ENCODE data around the gene GNAT1. TPM values are rescaled to one million over a fixed set of nuclear protein-coding genes. Genes with fewer than 3 reads are reported as not detected.

Gene GNAT1
- total RNA-seq, 6 donors from 2014 or later: 0.10 to 0.40 TPM; not detected in 4

- Histone ChIP-seq H3K4me3 (no peak overlapping the region), H3K9me3 (no peaks in the 10 kb centered on the region), H3K27ac (peak overlapping the region; percentile 74 to 95 (median 84)), H3K4me1 (peaks cover 73 to 99% (median 89%) of the 10 kb centered on the region in 4 donors), H3K36me3 (no peaks in the 10 kb centered on the region), H3K27me3 (no peaks in the 10 kb centered on the region)
- no peak for TF ChIP-seq CTCF (IDR thresholded peaks at IDR 0.05)
- TF ChIP-seq POLR2AphosphoS5 (IDR thresholded peaks at IDR 0.05): peak in 1 of 2 donors; percentile 54
- TF ChIP-seq POLR2A (IDR thresholded peaks at IDR 0.05): no peak
- TF ChIP-seq EP300 (IDR thresholded peaks at IDR 0.05): peak in 1 of 4 donors; percentile 41
- ATAC-seq (ENCODE audit: low FRiP score in 2 of 2) (no peak), DNase-seq (no peak)
- WGBS, 2 donors: 44 to 56% methylated on average over 4 to 5 of the region's 5 CpGs
Observed at GRCh38 chr3:50162034-50162883, 29.2 kb upstream of the GNAT1 start.

- Histone ChIP-seq H3K9me3 (no peaks in the 10 kb centered on the region), H3K4me1 (peaks cover 81 to 100% (median 94%) of the 10 kb centered on the region in 4 donors), H3K27me3 (no peaks in the 10 kb centered on the region), H3K36me3 (no peaks in the 10 kb centered on the region), H3K27ac (peak overlapping the region; percentile 74 to 95 (median 84)), H3K4me3 (no peak overlapping the region)
- TF ChIP-seq EP300 (IDR thresholded peaks at IDR 0.05): no peak
- TF ChIP-seq POLR2AphosphoS5 (IDR thresholded peaks at IDR 0.05): peak in 1 of 2 donors; percentile 36
- no peak for TF ChIP-seq CTCF (IDR thresholded peaks at IDR 0.05)
- peak in 1 of 2 donors; percentile 59 for DNase-seq
- 36 to 54% methylated on average over 5 to 8 of the region's 8 CpGs for WGBS, 2 donors
- ATAC-seq (ENCODE audit: low FRiP score in 2 of 2): no peak
Observed at GRCh38 chr3:50163572-50164455, 27.6 kb upstream of the GNAT1 start.

- peak overlapping the region; percentile 74 to 95 (median 84) for H3K27ac ChIP-seq
- H3K36me3 ChIP-seq: no peaks in the 10 kb centered on the region
- ATAC-seq (ENCODE audit: low FRiP score in 2 of 2) (no peak), DNase-seq (no peak)
- H3K4me3 ChIP-seq: no peak overlapping the region
- no peaks in the 10 kb centered on the region for H3K9me3 ChIP-seq
- H3K4me1 ChIP-seq: peaks cover 81 to 100% (median 93%) of the 10 kb centered on the region in 4 donors
- no peaks in the 10 kb centered on the region for H3K27me3 ChIP-seq
- 36 to 75% methylated on average over 1 of the region's 1 CpG for WGBS, 2 donors
- TF ChIP-seq EP300 (IDR thresholded peaks at IDR 0.05) (no peak), POLR2AphosphoS5 (IDR thresholded peaks at IDR 0.05) (no peak), POLR2A (IDR thresholded peaks at IDR 0.05) (no peak), CTCF (IDR thresholded peaks at IDR 0.05) (no peak)
Observed at GRCh38 chr3:50164481-50164880, 26.9 kb upstream of the GNAT1 start.

- 45 to 62% methylated on average over 3 to 6 of the region's 7 CpGs for WGBS, 2 donors
- TF ChIP-seq POLR2AphosphoS5 (IDR thresholded peaks at IDR 0.05): no peak
- TF ChIP-seq EP300 (IDR thresholded peaks at IDR 0.05): no peak
- no peak for TF ChIP-seq POLR2A (IDR thresholded peaks at IDR 0.05)
- no peak for TF ChIP-seq CTCF (IDR thresholded peaks at IDR 0.05)
- Histone ChIP-seq H3K4me1 (peaks cover 80 to 100% (median 94%) of the 10 kb centered on the region in 4 donors), H3K4me3 (no peak overlapping the region), H3K27ac (peak overlapping the region; percentile 74 to 95 (median 84)), H3K36me3 (no peaks in the 10 kb centered on the region), H3K9me3 (no peaks in the 10 kb centered on the region), H3K27me3 (no peaks in the 10 kb centered on the region)
- ATAC-seq (ENCODE audit: low FRiP score in 2 of 2) (no peak), DNase-seq (peak in 1 of 2 donors; percentile 67)
Observed at GRCh38 chr3:50164984-50165909, 26.2 kb upstream of the GNAT1 start.

All from upper lobe of left lung (tissue), 6 donors.